ENCODE results near the gene RALGDS.
"Not testable (repeated sequence)": the region's sequence is repeated elsewhere in the genome, so short reads cannot be mapped to it uniquely, and the experiment has no call there.

RALGDS gene

DNA sequence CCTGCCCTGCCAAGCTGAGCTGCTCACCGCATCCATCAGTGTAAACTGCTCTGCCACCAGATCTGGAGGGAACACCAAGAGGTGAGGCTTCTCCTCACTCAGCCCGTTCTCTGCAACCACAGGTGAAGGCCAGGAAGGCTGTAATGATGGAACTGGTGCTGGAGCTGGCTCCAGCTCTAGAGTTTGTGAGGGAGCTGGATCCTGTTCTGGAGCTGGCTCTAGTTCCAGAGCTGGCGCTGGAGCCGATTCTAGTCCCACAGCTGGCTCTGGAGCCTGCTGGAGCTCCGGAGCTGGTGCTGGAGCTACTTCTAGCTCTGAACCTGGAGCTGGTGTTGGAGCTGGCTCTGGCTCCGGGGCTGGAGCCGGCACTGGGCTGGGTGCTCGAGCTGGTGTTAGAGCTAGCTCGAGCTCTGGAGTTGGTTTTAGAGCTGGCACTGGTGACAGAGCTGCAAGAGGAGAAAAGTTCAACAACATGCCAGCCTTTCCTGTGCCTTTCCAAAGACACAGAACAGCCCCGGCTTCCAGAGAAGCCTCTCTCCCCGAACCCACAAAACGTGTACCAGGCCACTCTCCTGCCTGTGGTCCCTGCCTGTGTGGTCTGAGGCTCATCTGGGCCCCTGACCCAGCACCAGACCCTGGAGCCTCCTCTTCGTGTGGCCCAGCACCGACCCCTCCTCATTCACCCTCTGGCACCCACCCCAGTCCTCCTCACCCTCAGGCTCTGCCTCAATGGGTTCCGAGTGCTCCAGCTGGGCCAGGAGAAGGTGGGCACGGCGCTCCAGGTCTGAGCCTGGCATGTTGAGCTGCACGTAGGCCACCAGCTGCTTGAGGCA, 12.9 kb downstream of the RALGDS start:
- H3K4me3 ChIP-seq (ENCODE audit: low read depth, low read length), result no peak overlapping the region

- H3K4me3 ChIP-seq (ENCODE audit: low read depth, low read length), result no peak overlapping the region
Observed at GRCh38 chr9:133107245-133107722, 13.8 kb downstream of the RALGDS start.

GRCh38 chr9:133106511-133107244, 14.4 kb downstream of the RALGDS start:
- no peak overlapping the region for H3K4me3 ChIP-seq (ENCODE audit: low read depth, low read length)

GRCh38 chr9:133105461-133105770, 15.6 kb downstream of the RALGDS start:
- no peak overlapping the region for H3K4me3 ChIP-seq (ENCODE audit: low read depth, low read length)

- H3K4me3 ChIP-seq (ENCODE audit: low read depth, low read length), result no peak overlapping the region
Observed at GRCh38 chr9:133104718-133105460, 16.2 kb downstream of the RALGDS start.

DNA sequence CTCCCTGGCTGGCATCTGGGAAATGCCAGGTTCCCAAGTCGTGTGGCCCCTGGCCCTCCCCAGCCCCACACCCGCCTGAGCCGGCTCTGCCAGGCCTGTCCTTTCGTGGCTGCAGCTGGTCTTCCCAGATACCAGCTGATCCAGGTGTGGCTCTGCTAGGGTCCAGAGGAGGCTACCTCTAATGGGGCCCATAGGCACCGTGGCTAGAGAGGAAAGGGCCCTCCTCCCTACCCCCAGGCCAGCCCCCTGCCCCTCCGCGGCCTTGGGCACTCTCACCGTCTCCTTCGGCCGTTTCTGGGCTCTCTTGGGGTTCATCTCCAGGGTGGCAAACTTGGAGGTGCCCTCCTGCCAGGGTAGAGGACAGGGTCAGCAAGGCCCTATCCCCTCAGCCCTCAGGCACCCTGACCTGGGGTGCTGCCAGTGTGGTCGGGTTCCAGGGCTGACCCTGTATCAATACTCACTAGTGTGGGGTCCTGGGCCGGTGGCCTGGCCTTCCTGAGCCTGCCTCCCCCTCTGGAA, 17.0 kb downstream of the RALGDS start:
- H3K4me3 ChIP-seq (ENCODE audit: low read depth, low read length), result no peak overlapping the region

GRCh38 chr9:133103183-133103986, 17.7 kb downstream of the RALGDS start:
- H3K4me3 ChIP-seq (ENCODE audit: low read depth, low read length), result no peak overlapping the region

DNA sequence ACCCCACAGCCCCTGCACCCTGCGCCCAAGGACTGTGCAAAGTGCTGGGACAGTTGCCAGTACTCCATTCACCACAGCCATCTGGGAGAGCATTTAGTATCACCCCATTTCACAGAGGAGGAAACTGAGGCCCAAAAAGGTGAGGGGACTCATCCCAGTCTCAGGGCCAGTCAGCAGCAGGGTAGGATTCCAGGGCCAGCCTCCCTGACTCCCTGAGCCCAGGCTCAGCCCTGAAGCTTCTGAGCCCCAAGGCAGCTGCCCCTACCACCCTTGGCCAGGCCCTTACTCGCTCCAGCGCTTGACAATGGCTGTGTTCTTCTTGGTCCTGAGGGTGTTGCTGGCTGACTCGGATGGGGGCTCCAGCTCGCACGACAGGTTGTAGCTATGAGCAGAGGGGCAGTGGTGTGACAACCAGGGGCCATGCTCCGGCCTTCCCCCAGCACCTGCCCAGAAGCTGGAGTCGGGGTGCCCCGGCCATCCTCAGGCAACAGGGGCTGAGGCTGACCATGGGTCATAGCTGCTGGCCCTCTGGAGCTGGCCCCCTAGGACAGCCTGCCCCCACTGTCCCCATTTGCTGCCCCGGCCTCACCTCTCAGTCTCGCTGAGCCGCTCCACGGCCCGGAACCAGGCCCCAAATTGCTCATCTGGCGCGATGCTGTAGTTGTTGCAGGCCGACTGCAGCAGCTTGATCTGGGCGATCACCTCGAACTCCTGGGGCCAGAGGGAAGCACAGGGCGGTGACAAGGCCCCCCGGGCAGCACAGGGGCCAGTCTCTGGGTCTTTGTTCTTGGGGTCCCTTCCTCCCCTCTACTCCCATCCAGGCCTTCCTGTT, 18.6 kb downstream of the RALGDS start:
- no peak overlapping the region for H3K4me3 ChIP-seq (ENCODE audit: low read depth, low read length)

DNA sequence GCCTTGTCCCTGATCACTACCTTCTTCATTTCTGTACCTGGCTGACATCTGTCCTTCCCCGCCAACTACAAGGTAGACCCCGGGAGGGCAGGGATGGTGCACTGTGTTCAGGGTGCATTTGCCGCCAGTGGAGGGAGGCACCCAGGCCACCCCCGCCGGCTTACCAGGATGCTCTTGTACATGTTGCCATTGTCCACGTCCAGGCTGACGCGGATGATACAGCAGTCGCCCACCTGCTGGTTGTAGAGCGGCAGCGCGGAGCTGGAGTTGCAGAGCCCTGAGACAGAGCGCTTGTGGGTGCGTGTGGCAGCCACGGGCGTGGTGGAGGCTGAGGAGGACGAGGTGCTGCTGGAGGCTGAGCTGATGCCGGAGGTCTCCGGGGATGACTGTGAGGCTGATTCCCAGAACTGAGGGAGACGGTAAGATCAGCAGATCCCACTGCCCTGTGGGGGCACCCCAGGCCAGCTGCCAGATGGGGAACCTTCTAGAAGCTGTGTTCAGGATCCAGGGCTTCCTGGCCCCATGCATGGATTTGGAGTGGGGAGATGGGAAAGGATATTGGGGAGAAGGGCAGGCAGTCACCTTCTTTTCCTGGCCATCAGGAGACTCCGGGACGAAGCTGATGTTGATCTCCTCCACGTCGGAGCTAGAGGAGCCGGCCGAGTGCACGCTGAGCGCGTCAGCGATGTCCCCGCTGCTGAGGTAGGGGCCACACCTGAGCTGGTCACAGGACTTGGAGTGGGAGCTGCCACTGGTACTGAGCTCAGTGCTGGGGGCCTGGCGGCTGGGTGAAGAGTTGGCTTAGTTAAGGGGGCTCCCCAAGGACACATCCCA, 19.5 kb downstream of the RALGDS start:
- no peak overlapping the region for H3K4me3 ChIP-seq (ENCODE audit: low read depth, low read length)

- no peak overlapping the region for H3K4me3 ChIP-seq (ENCODE audit: low read depth, low read length)
Observed at GRCh38 chr9:133100506-133101355, 20.3 kb downstream of the RALGDS start.

DNA sequence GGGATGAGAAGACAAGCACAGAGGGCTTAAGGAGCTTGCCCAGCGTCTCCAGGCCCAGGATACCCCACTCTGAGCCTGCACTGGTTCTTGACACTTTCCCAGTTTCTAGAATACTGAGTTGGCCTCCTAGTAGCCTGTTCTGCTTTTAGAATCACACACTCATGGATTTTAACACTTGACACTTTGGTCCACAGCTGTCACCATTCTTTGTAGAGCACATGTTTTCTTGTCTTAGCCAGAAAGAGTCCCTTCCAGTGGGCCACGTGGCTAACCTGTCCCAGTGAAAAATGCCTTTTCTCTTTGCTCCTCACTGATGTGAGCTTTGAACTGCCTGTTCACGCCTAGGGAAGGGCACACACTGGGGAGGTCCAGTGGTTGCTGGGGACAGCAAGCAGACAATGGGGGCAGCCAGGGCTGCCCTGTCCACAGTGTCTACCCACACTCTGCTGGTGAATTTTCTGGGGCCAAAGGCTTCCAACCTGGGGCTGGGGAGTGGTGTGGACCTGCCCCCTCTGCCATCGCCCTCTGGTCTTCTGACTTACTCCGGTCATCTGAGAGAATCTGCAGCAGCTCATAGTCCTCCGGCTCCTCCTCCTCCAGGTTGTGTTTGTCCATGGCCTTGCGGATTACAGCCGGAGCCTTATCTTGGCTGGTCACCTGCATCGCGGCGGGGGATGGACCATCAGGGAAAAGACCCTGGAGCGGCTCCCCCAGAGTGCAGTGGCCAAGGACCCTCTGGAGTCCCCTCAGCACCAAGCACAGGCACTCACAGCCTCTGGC, 21.1 kb downstream of the RALGDS start:
- H3K4me3 ChIP-seq (ENCODE audit: low read depth, low read length), result no peak overlapping the region

DNA sequence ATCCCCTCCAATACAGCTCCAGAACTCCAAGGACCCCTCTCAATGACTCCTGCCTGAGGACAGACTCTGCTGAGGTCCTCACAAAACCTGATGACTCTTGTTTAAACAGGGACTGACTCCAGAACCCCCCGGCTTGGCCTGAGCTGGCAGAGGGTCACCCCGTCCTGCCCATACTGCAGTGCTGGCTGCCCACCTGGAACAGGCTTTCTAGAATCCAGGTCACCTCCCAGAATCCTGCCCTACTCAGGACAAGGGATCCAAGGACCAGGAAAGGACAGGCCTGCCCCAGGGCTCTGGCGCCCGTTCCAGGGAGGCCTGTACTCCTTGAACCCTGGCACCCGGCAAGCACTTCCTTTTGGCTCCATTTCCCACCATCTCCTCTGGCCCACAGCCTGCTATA, 22.2 kb downstream of the RALGDS start:
- H3K4me3 ChIP-seq (ENCODE audit: low read depth, low read length), result no peak overlapping the region

GRCh38 chr9:133098104-133098754, 22.8 kb downstream of the RALGDS start:
- H3K4me3 ChIP-seq (ENCODE audit: low read depth, low read length), result no peak overlapping the region

GRCh38 chr9:133094842-133095393, 26.1 kb downstream of the RALGDS start:
- H3K4me3 ChIP-seq (ENCODE audit: low read depth, low read length), result no peak overlapping the region

DNA sequence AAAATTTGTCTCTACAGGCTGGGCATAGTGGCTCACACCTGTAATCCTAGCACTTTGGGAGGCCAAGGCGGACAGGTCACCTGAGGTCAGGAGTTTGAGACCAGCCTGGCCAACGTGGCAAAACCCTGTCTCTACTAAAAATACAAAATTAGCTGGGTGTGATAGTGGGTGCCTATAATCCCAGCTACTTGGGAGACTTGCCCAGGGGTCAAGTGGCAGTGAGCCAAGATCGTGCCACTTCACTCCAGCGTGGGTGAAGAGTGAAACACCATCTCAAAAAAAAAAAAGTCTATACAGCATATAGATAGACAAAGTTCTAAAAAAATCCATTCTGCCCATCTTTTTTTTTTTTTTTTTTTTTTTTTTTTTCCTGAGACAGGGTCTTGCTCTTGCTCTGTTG, 26.7 kb downstream of the RALGDS start:
- H3K4me3 ChIP-seq (ENCODE audit: low read depth, low read length), result not testable (repeated sequence)

GRCh38 chr9:133090752-133091385, 30.2 kb downstream of the RALGDS start:
- no peak overlapping the region for H3K4me3 ChIP-seq (ENCODE audit: low read depth, low read length)
